WTC11 (cell line): ENCODE data around the gene BCLAF1. TPM values are rescaled to one million over a fixed set of nuclear protein-coding genes. Genes with fewer than 3 reads are reported as not detected.
A peak's percentile ranks its signal among the peaks of the same experiment; 100 is the strongest.

Experiments
- ATAC-seq: fragments of 200-7000 bp; cut with Tn5 transposase; 2 replicates; pipeline ENCODE4 v1.10.0; 2021; ENCODE audit warnings: mild to moderate bottlenecking, moderate library complexity
- CTCF ChIA-PET: fragments of 300-600 bp; sonication (Branson Sonifier 250); formaldehyde crosslinking; loops from one replicate; lab custom pipeline; 2021; ENCODE audit warnings: antibody characterized with exemption; lab: Charles Lee
- POLR2A ChIA-PET: fragments of 350-600 bp; sonication (Branson Sonifier 250); formaldehyde crosslinking; loops from one replicate; lab custom pipeline; 2021; ENCODE audit warnings: antibody characterized with exemption; lab: Charles Lee
- DNase-seq: peaks from one replicate; pipeline ENCODE4 v3.0.0; 2021; ENCODE audit warnings: low spot score
- H3K27ac Mint-ChIP-seq: 2 replicates; pipeline ENCODE4 v1.8.0; 2021; ENCODE audit warnings: mixed read lengths
- H3K27me3 Mint-ChIP-seq: 2 replicates; pipeline ENCODE4 v1.8.0; 2021; ENCODE audit warnings: low read depth, mild to moderate bottlenecking, moderate library complexity, mixed read lengths
- H3K36me3 Mint-ChIP-seq: 2 replicates; pipeline ENCODE4 v1.8.0; 2021; ENCODE audit warnings: mixed read lengths
- H3K4me1 Mint-ChIP-seq: 2 replicates; pipeline ENCODE4 v1.8.0; 2022; ENCODE audit warnings: mixed read lengths
- H3K4me3 Mint-ChIP-seq: 2 replicates; pipeline ENCODE4 v1.8.0; 2021; ENCODE audit warnings: mild to moderate bottlenecking, moderate library complexity, mixed read lengths
- H3K9me3 Mint-ChIP-seq: 2 replicates; pipeline ENCODE4 v1.8.0; 2021; ENCODE audit warnings: mixed read lengths
- ESRRA ChIP-seq: sonication (generic); formaldehyde crosslinking; IDR thresholded peaks from 2 replicates; pipeline ENCODE4 v1.8.1; 2022; ENCODE audit warnings: mild to moderate bottlenecking, missing genetic modification reagents, borderline replicate concordance
- ETV6 ChIP-seq: sonication (generic); formaldehyde crosslinking; IDR thresholded peaks from 2 replicates; pipeline ENCODE4 v1.8.1; 2022; ENCODE audit warnings: mild to moderate bottlenecking, missing genetic modification reagents
- GABPB1 ChIP-seq: sonication (generic); formaldehyde crosslinking; IDR thresholded peaks from 2 replicates; pipeline ENCODE4 v1.8.1; 2023; ENCODE audit warnings: mild to moderate bottlenecking, missing genetic modification reagents
- GTF2I ChIP-seq: fragments of 250-450 bp; sonication (Bioruptor Pico); conservative IDR thresholded peaks from 2 replicates; pipeline ENCODE4 v1.4.0; 2021; ENCODE audit warnings: mild to moderate bottlenecking
- HMGA2 ChIP-seq: fragments of 250-450 bp; sonication (Bioruptor Pico); IDR thresholded peaks from 2 replicates; pipeline ENCODE4 v1.4.0; 2021; ENCODE audit warnings: mild to moderate bottlenecking, moderate library complexity
- NFE2L1 ChIP-seq: sonication (generic); formaldehyde crosslinking; IDR thresholded peaks from 2 replicates; pipeline ENCODE4 v1.8.1; 2023; ENCODE audit warnings: missing genetic modification reagents
- NFYB ChIP-seq: sonication (generic); formaldehyde crosslinking; conservative IDR thresholded peaks from 2 replicates; pipeline ENCODE4 v1.8.0; 2022; ENCODE audit warnings: low read depth, missing genetic modification reagents
- SOX15 ChIP-seq: fragments of 250-450 bp; sonication (Bioruptor Pico); IDR thresholded peaks from 2 replicates; pipeline ENCODE4 v1.9.0; 2021; ENCODE audit warnings: mild to moderate bottlenecking
- TEAD1 ChIP-seq: sonication (generic); formaldehyde crosslinking; IDR thresholded peaks from 2 replicates; pipeline ENCODE4 v1.8.0; 2022; ENCODE audit warnings: mild to moderate bottlenecking, missing genetic modification reagents
- TP53 ChIP-seq: sonication (generic); formaldehyde crosslinking; IDR thresholded peaks from 2 replicates; pipeline ENCODE4 v1.8.1; 2023; ENCODE audit warnings: mild to moderate bottlenecking, missing genetic modification reagents
- ZNF121 ChIP-seq: sonication (generic); formaldehyde crosslinking; IDR thresholded peaks from 2 replicates; pipeline ENCODE4 v1.8.0; 2023; ENCODE audit warnings: missing genetic modification reagents
- ZNF138 ChIP-seq: sonication (generic); formaldehyde crosslinking; conservative IDR thresholded peaks from 2 replicates; pipeline ENCODE4 v1.8.1; 2022; ENCODE audit warnings: mild to moderate bottlenecking, moderate library complexity, missing genetic modification reagents
- ZNF396 ChIP-seq: fragments of 250-450 bp; sonication (Bioruptor Pico); IDR thresholded peaks from 2 replicates; pipeline ENCODE4 v1.8.0; 2021; ENCODE audit warnings: mild to moderate bottlenecking, moderate library complexity, borderline replicate concordance
- ZNF423 ChIP-seq: fragments of 250-450 bp; sonication (Bioruptor Pico); IDR thresholded peaks from 2 replicates; pipeline ENCODE4 v2.1.2; 2022; ENCODE audit warnings: mild to moderate bottlenecking, moderate library complexity
- total RNA-seq: library from RNA; stranded (reverse); gene quantifications from 3 replicates; pipeline ENCODE4 v1.2.3, GENCODE V29; 2021
- TF ChIP-seq, protein P1 (sequence below): sonication (generic); formaldehyde crosslinking; IDR thresholded peaks from 2 replicates; pipeline ENCODE4 v1.8.1; 2023; ENCODE audit warnings: mild to moderate bottlenecking, moderate library complexity, missing genetic modification reagents
- TF ChIP-seq, protein P2 (sequence below): sonication (generic); formaldehyde crosslinking; conservative IDR thresholded peaks from 2 replicates; pipeline ENCODE4 v1.8.1; 2023; ENCODE audit warnings: mild to moderate bottlenecking, low read depth, missing genetic modification reagents, moderate library complexity
- TF ChIP-seq, protein P3 (sequence below): sonication (generic); formaldehyde crosslinking; conservative IDR thresholded peaks from 2 replicates; pipeline ENCODE4 v1.8.1; 2022; ENCODE audit warnings: mild to moderate bottlenecking, missing genetic modification reagents
- TF ChIP-seq, protein P4 (sequence below): sonication (generic); formaldehyde crosslinking; IDR thresholded peaks from 2 replicates; pipeline ENCODE4 v1.8.0; 2023; ENCODE audit warnings: missing genetic modification reagents
- TF ChIP-seq, protein P5 (sequence below): sonication (generic); formaldehyde crosslinking; IDR thresholded peaks from 2 replicates; pipeline ENCODE4 v1.8.0; 2022; ENCODE audit warnings: mild to moderate bottlenecking, missing genetic modification reagents
- TF ChIP-seq, protein P6 (sequence below): sonication (generic); formaldehyde crosslinking; IDR thresholded peaks from 2 replicates; pipeline ENCODE4 v1.8.0; 2022; ENCODE audit warnings: mild to moderate bottlenecking, missing genetic modification reagents
- TF ChIP-seq, protein P7 (sequence below): sonication (generic); formaldehyde crosslinking; IDR thresholded peaks from 2 replicates; pipeline ENCODE4 v1.8.0; 2023; ENCODE audit warnings: mild to moderate bottlenecking, missing genetic modification reagents
- TF ChIP-seq, protein P8 (sequence below): fragments of 250-450 bp; sonication (Bioruptor Pico); IDR thresholded peaks from 2 replicates; pipeline ENCODE4 v1.9.0; 2021; ENCODE audit warnings: moderate library complexity, mild to moderate bottlenecking, inconsistent platforms, borderline replicate concordance
- TF ChIP-seq, protein P9 (sequence below): sonication (generic); formaldehyde crosslinking; IDR thresholded peaks from 2 replicates; pipeline ENCODE4 v1.8.1; 2023; ENCODE audit warnings: mild to moderate bottlenecking, missing genetic modification reagents

Gene BCLAF1
- total RNA-seq, 1 experiment from 2014 or later, result 184 TPM

DNA sequence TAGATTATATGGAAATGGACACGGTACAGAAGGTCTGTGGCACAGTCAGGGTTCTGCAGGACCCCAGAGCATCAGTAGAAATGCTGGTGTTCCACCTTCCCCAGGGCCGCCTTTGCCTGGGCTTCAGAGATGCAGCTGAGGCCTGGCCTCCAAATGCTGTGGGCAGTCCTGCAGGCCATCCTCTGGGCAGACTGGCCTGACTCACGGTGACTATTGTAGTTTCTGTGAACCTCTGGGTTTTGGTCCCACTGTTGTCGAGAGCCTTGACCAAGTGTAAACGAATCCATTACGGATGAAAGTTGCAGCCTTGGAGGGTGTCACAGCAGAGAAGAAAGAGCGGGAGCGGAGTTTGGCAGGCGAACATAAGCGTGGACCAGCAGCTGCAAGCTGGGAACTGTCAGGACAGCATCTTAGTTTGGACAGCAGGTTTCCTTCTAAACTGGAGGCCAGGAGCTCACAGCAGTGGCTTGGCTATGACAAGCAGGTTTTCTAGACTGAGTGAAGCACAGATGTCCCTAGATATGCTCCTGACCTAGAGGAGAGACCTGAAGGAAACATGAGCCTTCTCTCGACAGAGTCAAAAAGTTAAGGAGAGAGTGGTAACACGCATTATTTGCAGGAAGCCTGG lies 46.2 kb upstream of the BCLAF1 start:
- TF ChIP-seq TEAD1 (CRISPR knock-in tag) (no peak), SOX15 (CRISPR knock-in tag) (no peak), ETV6 (CRISPR knock-in tag) (no peak), NFYB (CRISPR knock-in tag) (no peak), ZNF138 (CRISPR knock-in tag) (no peak), ZNF396 (no peak), NFE2L1 (CRISPR knock-in tag) (no peak), TP53 (no peak), GABPB1 (no peak), GTF2I (CRISPR knock-in tag) (no peak), ZNF423 (no peak)
- TF ChIP-seq, protein P1, sequence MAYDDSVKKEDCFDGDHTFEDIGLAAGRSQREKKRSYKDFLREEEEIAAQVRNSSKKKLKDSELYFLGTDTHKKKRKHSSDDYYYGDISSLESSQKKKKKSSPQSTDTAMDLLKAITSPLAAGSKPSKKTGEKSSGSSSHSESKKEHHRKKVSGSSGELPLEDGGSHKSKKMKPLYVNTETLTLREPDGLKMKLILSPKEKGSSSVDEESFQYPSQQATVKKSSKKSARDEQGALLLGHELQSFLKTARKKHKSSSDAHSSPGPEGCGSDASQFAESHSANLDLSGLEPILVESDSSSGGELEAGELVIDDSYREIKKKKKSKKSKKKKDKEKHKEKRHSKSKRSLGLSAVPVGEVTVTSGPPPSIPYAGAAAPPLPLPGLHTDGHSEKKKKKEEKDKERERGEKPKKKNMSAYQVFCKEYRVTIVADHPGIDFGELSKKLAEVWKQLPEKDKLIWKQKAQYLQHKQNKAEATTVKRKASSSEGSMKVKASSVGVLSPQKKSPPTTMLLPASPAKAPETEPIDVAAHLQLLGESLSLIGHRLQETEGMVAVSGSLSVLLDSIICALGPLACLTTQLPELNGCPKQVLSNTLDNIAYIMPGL (CRISPR knock-in tag), result no peak
- TF ChIP-seq, protein P2, sequence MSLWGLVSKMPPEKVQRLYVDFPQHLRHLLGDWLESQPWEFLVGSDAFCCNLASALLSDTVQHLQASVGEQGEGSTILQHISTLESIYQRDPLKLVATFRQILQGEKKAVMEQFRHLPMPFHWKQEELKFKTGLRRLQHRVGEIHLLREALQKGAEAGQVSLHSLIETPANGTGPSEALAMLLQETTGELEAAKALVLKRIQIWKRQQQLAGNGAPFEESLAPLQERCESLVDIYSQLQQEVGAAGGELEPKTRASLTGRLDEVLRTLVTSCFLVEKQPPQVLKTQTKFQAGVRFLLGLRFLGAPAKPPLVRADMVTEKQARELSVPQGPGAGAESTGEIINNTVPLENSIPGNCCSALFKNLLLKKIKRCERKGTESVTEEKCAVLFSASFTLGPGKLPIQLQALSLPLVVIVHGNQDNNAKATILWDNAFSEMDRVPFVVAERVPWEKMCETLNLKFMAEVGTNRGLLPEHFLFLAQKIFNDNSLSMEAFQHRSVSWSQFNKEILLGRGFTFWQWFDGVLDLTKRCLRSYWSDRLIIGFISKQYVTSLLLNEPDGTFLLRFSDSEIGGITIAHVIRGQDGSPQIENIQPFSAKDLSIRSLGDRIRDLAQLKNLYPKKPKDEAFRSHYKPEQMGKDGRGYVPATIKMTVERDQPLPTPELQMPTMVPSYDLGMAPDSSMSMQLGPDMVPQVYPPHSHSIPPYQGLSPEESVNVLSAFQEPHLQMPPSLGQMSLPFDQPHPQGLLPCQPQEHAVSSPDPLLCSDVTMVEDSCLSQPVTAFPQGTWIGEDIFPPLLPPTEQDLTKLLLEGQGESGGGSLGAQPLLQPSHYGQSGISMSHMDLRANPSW (CRISPR knock-in tag), result no peak
- TF ChIP-seq, protein P3, sequence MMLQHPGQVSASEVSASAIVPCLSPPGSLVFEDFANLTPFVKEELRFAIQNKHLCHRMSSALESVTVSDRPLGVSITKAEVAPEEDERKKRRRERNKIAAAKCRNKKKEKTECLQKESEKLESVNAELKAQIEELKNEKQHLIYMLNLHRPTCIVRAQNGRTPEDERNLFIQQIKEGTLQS (CRISPR knock-in tag), result no peak
- TF ChIP-seq, protein P4, sequence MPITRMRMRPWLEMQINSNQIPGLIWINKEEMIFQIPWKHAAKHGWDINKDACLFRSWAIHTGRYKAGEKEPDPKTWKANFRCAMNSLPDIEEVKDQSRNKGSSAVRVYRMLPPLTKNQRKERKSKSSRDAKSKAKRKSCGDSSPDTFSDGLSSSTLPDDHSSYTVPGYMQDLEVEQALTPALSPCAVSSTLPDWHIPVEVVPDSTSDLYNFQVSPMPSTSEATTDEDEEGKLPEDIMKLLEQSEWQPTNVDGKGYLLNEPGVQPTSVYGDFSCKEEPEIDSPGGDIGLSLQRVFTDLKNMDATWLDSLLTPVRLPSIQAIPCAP (CRISPR knock-in tag), result no peak
- H3K9me3 Mint-ChIP-seq, result no peaks in the 10 kb centered on the region
- ATAC-seq, result no peak
- ChIA-PET CTCF (interaction anchor here (1.0 to 3.9 kb wide), 5 partner anchors 8 to 215 kb away, joined by 4 to 23 read pairs (median 5); partner anchors contain the start of genes BCLAF1 and MAP7), POLR2A (no interaction called here)
- no peaks in the 10 kb centered on the region for H3K36me3 Mint-ChIP-seq
- no peak overlapping the region for H3K4me3 Mint-ChIP-seq
- no peak for DNase-seq
- no peaks in the 10 kb centered on the region for H3K27me3 Mint-ChIP-seq
- H3K4me1 Mint-ChIP-seq, result peaks cover 18% of the 10 kb centered on the region; the same call in 1 of the 2 replicates
- H3K27ac Mint-ChIP-seq, result peak overlapping the region; percentile 41; the same call in 1 of the 2 replicates

DNA sequence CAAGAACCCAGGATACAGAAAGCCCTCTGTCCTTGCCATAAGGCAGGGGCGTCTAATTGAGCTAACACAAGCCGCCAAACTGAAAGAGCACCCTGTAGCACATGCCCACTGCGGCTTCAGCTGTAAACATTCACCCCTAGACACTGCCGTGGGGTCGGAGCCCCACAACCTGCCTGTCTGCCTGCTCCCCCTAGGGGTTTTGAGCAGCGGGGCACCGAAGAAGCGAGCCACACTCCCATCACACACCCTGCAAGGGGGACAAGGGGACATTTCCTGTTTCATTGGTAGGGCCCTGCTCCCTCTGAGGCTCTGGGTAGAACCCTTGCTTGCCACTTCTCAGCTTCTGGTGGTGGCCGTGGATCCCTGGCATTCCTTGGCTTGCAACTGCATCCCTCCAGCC lies 45.2 kb upstream of the BCLAF1 start:
- peaks cover 18% of the 10 kb centered on the region; the same call in 1 of the 2 replicates for H3K4me1 Mint-ChIP-seq
- DNase-seq, result peak; percentile 59
- POLR2A ChIA-PET, result no interaction called here
- no peaks in the 10 kb centered on the region for H3K36me3 Mint-ChIP-seq
- H3K27me3 Mint-ChIP-seq, result no peaks in the 10 kb centered on the region
- H3K9me3 Mint-ChIP-seq, result no peaks in the 10 kb centered on the region
- H3K27ac Mint-ChIP-seq, result no peak overlapping the region
- ATAC-seq, result peak; percentile 87
- CTCF ChIA-PET, result interaction anchor here (0.9 to 2.1 kb wide), 2 partner anchors 45 to 212 kb away, joined by 4 to 7 read pairs; partner anchors contain the start of gene BCLAF1
- no peak overlapping the region for H3K4me3 Mint-ChIP-seq
- no peak for TF ChIP-seq HMGA2 (CRISPR knock-in tag)
- TF ChIP-seq ESRRA, result no peak
- TF ChIP-seq, protein P5, sequence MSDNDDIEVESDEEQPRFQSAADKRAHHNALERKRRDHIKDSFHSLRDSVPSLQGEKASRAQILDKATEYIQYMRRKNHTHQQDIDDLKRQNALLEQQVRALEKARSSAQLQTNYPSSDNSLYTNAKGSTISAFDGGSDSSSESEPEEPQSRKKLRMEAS (CRISPR knock-in tag), result no peak
- TF ChIP-seq, protein P6, sequence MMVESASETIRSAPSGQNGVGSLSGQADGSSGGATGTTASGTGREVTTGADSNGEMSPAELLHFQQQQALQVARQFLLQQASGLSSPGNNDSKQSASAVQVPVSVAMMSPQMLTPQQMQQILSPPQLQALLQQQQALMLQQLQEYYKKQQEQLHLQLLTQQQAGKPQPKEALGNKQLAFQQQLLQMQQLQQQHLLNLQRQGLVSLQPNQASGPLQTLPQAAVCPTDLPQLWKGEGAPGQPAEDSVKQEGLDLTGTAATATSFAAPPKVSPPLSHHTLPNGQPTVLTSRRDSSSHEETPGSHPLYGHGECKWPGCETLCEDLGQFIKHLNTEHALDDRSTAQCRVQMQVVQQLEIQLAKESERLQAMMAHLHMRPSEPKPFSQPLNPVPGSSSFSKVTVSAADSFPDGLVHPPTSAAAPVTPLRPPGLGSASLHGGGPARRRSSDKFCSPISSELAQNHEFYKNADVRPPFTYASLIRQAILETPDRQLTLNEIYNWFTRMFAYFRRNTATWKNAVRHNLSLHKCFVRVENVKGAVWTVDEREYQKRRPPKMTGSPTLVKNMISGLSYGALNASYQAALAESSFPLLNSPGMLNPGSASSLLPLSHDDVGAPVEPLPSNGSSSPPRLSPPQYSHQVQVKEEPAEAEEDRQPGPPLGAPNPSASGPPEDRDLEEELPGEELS (CRISPR knock-in tag), result no peak
- TF ChIP-seq, protein P7, sequence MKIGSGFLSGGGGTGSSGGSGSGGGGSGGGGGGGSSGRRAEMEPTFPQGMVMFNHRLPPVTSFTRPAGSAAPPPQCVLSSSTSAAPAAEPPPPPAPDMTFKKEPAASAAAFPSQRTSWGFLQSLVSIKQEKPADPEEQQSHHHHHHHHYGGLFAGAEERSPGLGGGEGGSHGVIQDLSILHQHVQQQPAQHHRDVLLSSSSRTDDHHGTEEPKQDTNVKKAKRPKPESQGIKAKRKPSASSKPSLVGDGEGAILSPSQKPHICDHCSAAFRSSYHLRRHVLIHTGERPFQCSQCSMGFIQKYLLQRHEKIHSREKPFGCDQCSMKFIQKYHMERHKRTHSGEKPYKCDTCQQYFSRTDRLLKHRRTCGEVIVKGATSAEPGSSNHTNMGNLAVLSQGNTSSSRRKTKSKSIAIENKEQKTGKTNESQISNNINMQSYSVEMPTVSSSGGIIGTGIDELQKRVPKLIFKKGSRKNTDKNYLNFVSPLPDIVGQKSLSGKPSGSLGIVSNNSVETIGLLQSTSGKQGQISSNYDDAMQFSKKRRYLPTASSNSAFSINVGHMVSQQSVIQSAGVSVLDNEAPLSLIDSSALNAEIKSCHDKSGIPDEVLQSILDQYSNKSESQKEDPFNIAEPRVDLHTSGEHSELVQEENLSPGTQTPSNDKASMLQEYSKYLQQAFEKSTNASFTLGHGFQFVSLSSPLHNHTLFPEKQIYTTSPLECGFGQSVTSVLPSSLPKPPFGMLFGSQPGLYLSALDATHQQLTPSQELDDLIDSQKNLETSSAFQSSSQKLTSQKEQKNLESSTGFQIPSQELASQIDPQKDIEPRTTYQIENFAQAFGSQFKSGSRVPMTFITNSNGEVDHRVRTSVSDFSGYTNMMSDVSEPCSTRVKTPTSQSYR (CRISPR knock-in tag), result no peak
- TF ChIP-seq, protein P8, sequence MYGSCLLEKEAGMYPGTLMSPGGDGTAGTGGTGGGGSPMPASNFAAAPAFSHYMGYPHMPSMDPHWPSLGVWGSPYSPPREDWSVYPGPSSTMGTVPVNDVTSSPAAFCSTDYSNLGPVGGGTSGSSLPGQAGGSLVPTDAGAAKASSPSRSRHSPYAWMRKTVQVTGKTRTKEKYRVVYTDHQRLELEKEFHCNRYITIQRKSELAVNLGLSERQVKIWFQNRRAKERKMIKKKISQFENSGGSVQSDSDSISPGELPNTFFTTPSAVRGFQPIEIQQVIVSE (CRISPR knock-in tag), result no peak
- TF ChIP-seq ZNF121 (CRISPR knock-in tag), result no peak
- TF ChIP-seq, protein P9, sequence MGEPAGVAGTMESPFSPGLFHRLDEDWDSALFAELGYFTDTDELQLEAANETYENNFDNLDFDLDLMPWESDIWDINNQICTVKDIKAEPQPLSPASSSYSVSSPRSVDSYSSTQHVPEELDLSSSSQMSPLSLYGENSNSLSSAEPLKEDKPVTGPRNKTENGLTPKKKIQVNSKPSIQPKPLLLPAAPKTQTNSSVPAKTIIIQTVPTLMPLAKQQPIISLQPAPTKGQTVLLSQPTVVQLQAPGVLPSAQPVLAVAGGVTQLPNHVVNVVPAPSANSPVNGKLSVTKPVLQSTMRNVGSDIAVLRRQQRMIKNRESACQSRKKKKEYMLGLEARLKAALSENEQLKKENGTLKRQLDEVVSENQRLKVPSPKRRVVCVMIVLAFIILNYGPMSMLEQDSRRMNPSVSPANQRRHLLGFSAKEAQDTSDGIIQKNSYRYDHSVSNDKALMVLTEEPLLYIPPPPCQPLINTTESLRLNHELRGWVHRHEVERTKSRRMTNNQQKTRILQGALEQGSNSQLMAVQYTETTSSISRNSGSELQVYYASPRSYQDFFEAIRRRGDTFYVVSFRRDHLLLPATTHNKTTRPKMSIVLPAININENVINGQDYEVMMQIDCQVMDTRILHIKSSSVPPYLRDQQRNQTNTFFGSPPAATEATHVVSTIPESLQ (CRISPR knock-in tag), result no peak
